AG04449 (cell line): ENCODE data around the gene ERBB4.

Source experiments
- CTCF ChIA-PET: fragments of 350-600 bp; formaldehyde crosslinking; extraction: SDS; loops from one replicate; lab custom pipeline; 2021; ENCODE audit warnings: antibody characterized with exemption; lab: Yijun Ruan, JAX
- POLR2A ChIA-PET: fragments of 400-600, 350-600 bp; formaldehyde crosslinking; extraction: SDS; loops from one replicate; lab custom pipeline; 2020; ENCODE audit warnings: antibody characterized with exemption, inconsistent platforms; lab: Yijun Ruan, JAX
- DNase-seq: peaks from one replicate; pipeline ENCODE4 v3.0.0-alpha.2; 2010; ENCODE audit warnings: low read depth, low spot score
- H3K4me3 ChIP-seq: 2 replicates; pipeline ENCODE4 v1.5.1; 2011; ENCODE audit warnings: low read depth, mild to moderate bottlenecking, control low read depth, low read length
- CTCF ChIP-seq: IDR thresholded peaks from one replicate; pipeline ENCODE4 v1.5.1; 2011; ENCODE audit warnings: mild to moderate bottlenecking, moderate library complexity, low read length, control low read depth, inconsistent platforms; ENCODE audit not compliant: insufficient read depth; ENCODE audit errors: missing control alignments

ERBB4 gene

DNA sequence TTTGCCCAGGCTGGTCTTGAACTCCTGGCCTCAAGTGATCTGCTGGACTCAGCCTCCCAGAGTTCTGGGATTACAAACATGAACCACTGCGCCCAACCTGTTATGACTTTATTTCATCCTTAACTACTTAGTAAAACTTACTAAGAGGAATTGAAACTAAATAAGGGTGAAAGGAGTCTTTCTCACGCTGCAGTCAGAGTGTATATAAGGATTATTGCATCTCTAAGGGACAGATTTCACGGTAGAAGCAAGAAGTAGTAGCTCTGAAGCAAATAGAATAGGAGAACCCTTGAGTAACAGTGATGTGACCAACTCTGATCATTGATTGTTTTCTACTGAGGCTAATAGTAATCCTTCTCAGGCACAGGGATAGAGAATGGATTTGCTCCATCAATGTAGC, 1022.1 kb downstream of the ERBB4 start:
- ChIA-PET CTCF (no interaction called here), POLR2A (no interaction called here)
- no peak for TF ChIP-seq CTCF
- DNase-seq = no peak
- no peak overlapping the region for H3K4me3 ChIP-seq

DNA sequence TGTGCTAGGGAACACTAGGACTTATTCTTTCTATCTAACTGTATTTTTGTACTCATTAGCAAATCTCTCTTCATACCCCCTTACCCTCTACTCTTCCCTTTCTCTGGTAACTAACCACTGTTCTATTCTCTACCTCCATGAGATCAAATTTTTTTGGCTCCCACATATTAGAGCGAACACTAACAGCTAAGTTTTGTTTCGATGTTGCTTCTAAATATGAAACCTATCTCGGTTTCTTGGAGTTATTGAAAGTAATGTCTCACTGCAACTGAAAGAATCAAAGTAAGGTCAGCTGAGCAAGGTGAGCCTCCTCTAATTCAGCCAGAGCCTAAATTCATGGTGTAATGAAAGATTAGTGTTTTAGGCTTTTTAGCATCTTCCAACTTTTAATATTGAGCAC, 1024.6 kb downstream of the ERBB4 start:
- no peak for DNase-seq
- H3K4me3 ChIP-seq = no peak overlapping the region
- CTCF ChIA-PET = no interaction called here
- POLR2A ChIA-PET = no interaction called here
- no peak for TF ChIP-seq CTCF

DNA sequence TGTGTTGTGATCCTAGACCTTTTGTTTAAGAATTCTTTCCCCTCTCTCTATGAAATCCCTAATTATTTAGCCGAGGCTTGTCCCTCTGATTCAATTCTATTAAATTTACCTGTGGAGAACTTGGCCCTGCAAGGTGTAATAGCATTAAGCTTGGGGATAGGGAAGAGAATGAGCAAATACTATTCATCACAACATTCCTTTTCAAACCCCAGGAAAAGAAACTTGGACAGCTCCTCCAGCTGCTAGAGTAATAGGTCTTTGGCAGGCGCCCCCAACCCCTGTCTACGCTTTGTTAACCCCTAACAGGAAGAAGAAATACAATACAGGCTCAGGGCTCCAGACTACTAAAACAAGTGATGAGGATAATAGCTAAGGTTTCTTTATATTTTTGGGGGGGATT, 1025.2 kb downstream of the ERBB4 start:
- no peak overlapping the region for H3K4me3 ChIP-seq
- DNase-seq = no peak
- POLR2A ChIA-PET = no interaction called here
- no peak for TF ChIP-seq CTCF
- CTCF ChIA-PET = no interaction called here

DNA sequence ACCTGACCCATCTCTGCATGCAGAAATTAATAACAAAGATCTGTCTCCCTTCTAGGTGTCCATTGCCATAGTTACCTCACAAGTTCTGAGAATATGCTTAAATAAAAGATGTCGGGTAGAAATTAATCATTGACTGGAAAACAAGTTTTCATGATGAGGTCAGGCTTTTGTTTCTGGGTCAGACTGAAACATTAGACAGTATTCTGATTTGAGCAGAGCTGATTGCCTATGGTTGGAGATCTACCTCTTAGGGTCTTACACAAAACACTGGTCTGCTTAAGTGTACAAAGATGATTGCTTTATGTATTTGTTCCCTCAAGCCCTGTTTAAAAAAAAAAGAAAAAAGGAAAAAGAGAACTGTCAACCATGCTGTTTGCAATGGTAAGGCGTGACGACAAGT, 1025.8 kb downstream of the ERBB4 start:
- POLR2A ChIA-PET = no interaction called here
- DNase-seq = no peak
- no peak overlapping the region for H3K4me3 ChIP-seq
- no peak for TF ChIP-seq CTCF
- CTCF ChIA-PET = no interaction called here

DNA sequence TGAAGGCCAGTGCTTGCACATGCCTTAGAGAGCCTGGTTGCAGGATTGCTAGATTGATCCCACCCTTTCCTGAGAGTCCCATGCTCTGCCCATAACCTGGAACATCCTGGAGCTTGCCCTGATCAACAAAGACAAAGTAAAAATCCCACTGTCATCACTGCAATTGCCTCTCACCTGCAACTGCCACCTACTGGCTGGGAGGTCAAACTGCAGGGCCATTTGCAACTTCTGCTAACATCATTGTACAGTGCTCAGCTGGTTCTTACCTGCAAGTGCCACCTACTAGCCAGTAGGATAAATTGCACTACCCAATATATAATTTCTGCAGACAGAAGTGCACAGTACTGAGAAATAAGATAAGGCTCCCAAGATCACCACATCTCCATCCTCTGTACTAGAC, 1034.7 kb downstream of the ERBB4 start:
- no peak for DNase-seq
- ChIA-PET CTCF (no interaction called here), POLR2A (no interaction called here)
- no peak overlapping the region for H3K4me3 ChIP-seq
- no peak for TF ChIP-seq CTCF

DNA sequence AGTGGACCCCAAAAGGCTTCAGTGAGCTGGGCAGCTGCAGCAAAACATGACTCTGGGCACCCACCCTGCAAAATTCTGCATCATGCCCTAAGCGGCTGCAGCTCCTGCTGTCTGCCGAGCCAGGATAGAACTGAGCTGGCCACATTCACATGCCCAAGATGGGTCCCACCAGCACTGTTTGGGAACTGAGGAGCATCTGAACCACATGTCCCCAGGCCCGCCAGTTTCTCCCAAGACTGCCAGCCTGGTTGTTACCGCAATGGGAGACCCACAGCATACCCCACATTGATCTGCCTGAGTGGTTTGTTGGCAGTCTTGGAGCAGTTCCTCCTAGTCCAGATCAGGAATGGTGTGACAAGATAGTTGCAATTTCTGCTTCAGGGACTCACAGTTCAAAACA, 1035.4 kb downstream of the ERBB4 start:
- POLR2A ChIA-PET = no interaction called here
- CTCF ChIA-PET = no interaction called here
- no peak overlapping the region for H3K4me3 ChIP-seq
- no peak for TF ChIP-seq CTCF
- no peak for DNase-seq
